Measurements from ENCODE around the gene HAPLN2.
A peak's percentile ranks its signal among the peaks of the same experiment; 100 is the strongest.
"Not testable (repeated sequence)": the region's sequence is repeated elsewhere in the genome, so short reads cannot be mapped to it uniquely, and the experiment has no call there.

HAPLN2 gene

GRCh38 chr1:156598125-156598524 lies 21.1 kb upstream of the HAPLN2 start:
- no peak for ATAC-seq (replicated peaks)
- Mint-ChIP-seq H3K27me3 (no peaks in the 10 kb centered on the region), H3K36me3 (peaks cover 20 to 45% of the 10 kb centered on the region in 2 donors), H3K9me3 (no peaks in the 10 kb centered on the region), H3K4me1 (peaks cover 29 to 51% of the 10 kb centered on the region in 2 donors), H3K27ac (no peak overlapping the region), H3K4me3 (no peak overlapping the region)
- DNase-seq, result no peak

GRCh38 chr1:156598731-156599432 lies 20.3 kb upstream of the HAPLN2 start:
- Mint-ChIP-seq H3K9me3 (no peaks in the 10 kb centered on the region), H3K27me3 (no peaks in the 10 kb centered on the region), H3K27ac (peak overlapping the region; percentile 70), H3K4me3 (no peak overlapping the region), H3K36me3 (peaks cover 20 to 43% of the 10 kb centered on the region in 2 donors), H3K4me1 (peaks cover 29 to 43% of the 10 kb centered on the region in 2 donors)
- no peak for DNase-seq
- no peak for ATAC-seq (replicated peaks)

- Mint-ChIP-seq H3K4me3 (peak overlapping the region; percentile 90 to 99), H3K4me1 (peaks cover 28 to 40% of the 10 kb centered on the region in 2 donors), H3K36me3 (peaks cover 20 to 42% of the 10 kb centered on the region in 2 donors)
These were observed 19.4 kb upstream of the HAPLN2 start for GRCh38 chr1:156599811-156600210.

GRCh38 chr1:156600733-156601121 lies 18.5 kb upstream of the HAPLN2 start:
- Mint-ChIP-seq H3K27me3 (no peaks in the 10 kb centered on the region), H3K4me3 (peak overlapping the region; percentile 90 to 99), H3K27ac (peak overlapping the region; percentile 99), H3K9me3 (no peaks in the 10 kb centered on the region), H3K36me3 (peaks cover 17 to 33% of the 10 kb centered on the region in 2 donors), H3K4me1 (peaks cover 20 to 34% of the 10 kb centered on the region in 2 donors)
- ATAC-seq (replicated peaks), result peak in 1 of 2 donors; percentile 6
- DNase-seq, result no peak

More at GRCh38 chr1:156599811-156600210, 19.4 kb upstream of the HAPLN2 start:
- peak; percentile 70 to 79 for ATAC-seq (replicated peaks)
- no peak for DNase-seq
- Mint-ChIP-seq H3K27ac (peak overlapping the region; percentile 99), H3K9me3 (no peaks in the 10 kb centered on the region), H3K27me3 (no peaks in the 10 kb centered on the region)

GRCh38 chr1:156601122-156601830 lies 17.9 kb upstream of the HAPLN2 start, which contains the start of gene GPATCH4:
Gene GPATCH4 (minus strand): TSS chr1:156601479.
- DNase-seq, result peak; percentile 71
- peak within 1 kb of the TSS; percentile 99 for H3K27ac Mint-ChIP-seq
- peak; percentile 76 to 88 for ATAC-seq (replicated peaks)
- peak within 1 kb of the TSS; percentile 90 to 99 for H3K4me3 Mint-ChIP-seq
- no peaks in the 10 kb centered on the region for H3K9me3 Mint-ChIP-seq
- no peaks in the 10 kb centered on the region for H3K27me3 Mint-ChIP-seq
- peaks cover 20 to 34% of the 10 kb centered on the region in 2 donors for H3K4me1 Mint-ChIP-seq
- peaks cover 17 to 31% of the 10 kb centered on the region in 2 donors for H3K36me3 Mint-ChIP-seq

- peak overlapping the region; percentile 99 for H3K27ac Mint-ChIP-seq
- peak overlapping the region; percentile 90 to 99 for H3K4me3 Mint-ChIP-seq
- peaks cover 17 to 31% of the 10 kb centered on the region in 2 donors for H3K4me1 Mint-ChIP-seq
- peak; percentile 38 to 64 for ATAC-seq (replicated peaks)
- H3K36me3 Mint-ChIP-seq, result peaks cover 16 to 27% of the 10 kb centered on the region in 2 donors
- no peaks in the 10 kb centered on the region for H3K27me3 Mint-ChIP-seq
- H3K9me3 Mint-ChIP-seq, result no peaks in the 10 kb centered on the region
- no peak for DNase-seq
These were observed 17.3 kb upstream of the HAPLN2 start for GRCh38 chr1:156601892-156602291.

GRCh38 chr1:156602557-156602993 lies 16.6 kb upstream of the HAPLN2 start:
- H3K27ac Mint-ChIP-seq, result no peak overlapping the region
- ATAC-seq (replicated peaks), result no peak
- no peaks in the 10 kb centered on the region for H3K27me3 Mint-ChIP-seq
- peaks cover 17 to 33% of the 10 kb centered on the region in 2 donors for H3K4me1 Mint-ChIP-seq
- H3K4me3 Mint-ChIP-seq, result peak overlapping the region; percentile 53 to 90
- H3K9me3 Mint-ChIP-seq, result no peaks in the 10 kb centered on the region
- H3K36me3 Mint-ChIP-seq, result peaks cover 12 to 22% of the 10 kb centered on the region in 2 donors
- DNase-seq, result no peak

- not testable (repeated sequence) for H3K36me3 Mint-ChIP-seq, H3K27ac Mint-ChIP-seq, DNase-seq, H3K4me3 Mint-ChIP-seq, H3K9me3 Mint-ChIP-seq, H3K27me3 Mint-ChIP-seq
- ATAC-seq (replicated peaks), result peak; percentile 77 to 83
- H3K4me1 Mint-ChIP-seq, result peaks cover 8 to 29% of the 10 kb centered on the region in 2 donors
These were observed 11.9 kb upstream of the HAPLN2 start for GRCh38 chr1:156607344-156607743.

- Mint-ChIP-seq H3K4me3 (no peak overlapping the region), H3K27ac (no peak overlapping the region), H3K9me3 (no peaks in the 10 kb centered on the region), H3K4me1 (peaks cover 10 to 22% of the 10 kb centered on the region in 2 donors), H3K27me3 (peaks cover 11 to 15% of the 10 kb centered on the region in 2 donors), H3K36me3 (no peaks in the 10 kb centered on the region)
- DNase-seq, result peak; percentile 58
- ATAC-seq (replicated peaks), result peak; percentile 93 to 95
These were observed 11.1 kb upstream of the HAPLN2 start for GRCh38 chr1:156608036-156608674.

GRCh38 chr1:156608981-156609380 lies 10.2 kb upstream of the HAPLN2 start:
- Mint-ChIP-seq H3K27me3 (peaks cover 15 to 16% of the 10 kb centered on the region in 2 donors), H3K36me3 (no peaks in the 10 kb centered on the region), H3K4me1 (peaks cover 10 to 22% of the 10 kb centered on the region in 2 donors), H3K27ac (no peak overlapping the region), H3K9me3 (no peaks in the 10 kb centered on the region), H3K4me3 (no peak overlapping the region)
- DNase-seq (peak; percentile 32), ATAC-seq (replicated peaks) (peak; percentile 66 to 70)

- H3K4me1 Mint-ChIP-seq, result peaks cover 10 to 22% of the 10 kb centered on the region in 2 donors
- not testable (repeated sequence) for H3K27ac Mint-ChIP-seq; H3K36me3 Mint-ChIP-seq; H3K9me3 Mint-ChIP-seq; ATAC-seq (replicated peaks); DNase-seq; H3K4me3 Mint-ChIP-seq
- peaks cover 17 to 26% of the 10 kb centered on the region in 2 donors for H3K27me3 Mint-ChIP-seq
These were observed 9.1 kb upstream of the HAPLN2 start for GRCh38 chr1:156610072-156610471.

- no peak for DNase-seq
- no peak overlapping the region for H3K4me3 Mint-ChIP-seq
These were observed 6.5 kb upstream of the HAPLN2 start for GRCh38 chr1:156612666-156613065.

GRCh38 chr1:156615946-156616345 lies 3.3 kb upstream of the HAPLN2 start:
- ATAC-seq (replicated peaks), result no peak

More at GRCh38 chr1:156612666-156613065, 6.5 kb upstream of the HAPLN2 start:
- Mint-ChIP-seq H3K36me3 (no peaks in the 10 kb centered on the region), H3K4me1 (peaks cover 5 to 19% of the 10 kb centered on the region in 2 donors), H3K9me3 (no peaks in the 10 kb centered on the region), H3K27ac (no peak overlapping the region), H3K27me3 (peaks cover 29 to 43% of the 10 kb centered on the region in 2 donors)
- no peak for ATAC-seq (replicated peaks)

GRCh38 chr1:156616463-156616862 lies 2.8 kb upstream of the HAPLN2 start:
- peaks cover 3 to 4% of the 10 kb centered on the region in 2 donors for H3K4me1 Mint-ChIP-seq
- no peak for DNase-seq
- H3K27me3 Mint-ChIP-seq, result peaks cover 47 to 70% of the 10 kb centered on the region in 2 donors
- H3K9me3 Mint-ChIP-seq, result no peaks in the 10 kb centered on the region
- ATAC-seq (replicated peaks), result no peak
- no peak overlapping the region for H3K27ac Mint-ChIP-seq
- H3K36me3 Mint-ChIP-seq, result no peaks in the 10 kb centered on the region
- H3K4me3 Mint-ChIP-seq, result no peak overlapping the region

More at GRCh38 chr1:156615946-156616345, 3.3 kb upstream of the HAPLN2 start:
- DNase-seq, result no peak
- peaks cover 3 to 4% of the 10 kb centered on the region in 2 donors for H3K4me1 Mint-ChIP-seq
- H3K36me3 Mint-ChIP-seq, result no peaks in the 10 kb centered on the region
- H3K9me3 Mint-ChIP-seq, result no peaks in the 10 kb centered on the region
- no peak overlapping the region for H3K27ac Mint-ChIP-seq
- H3K27me3 Mint-ChIP-seq, result peaks cover 43 to 65% of the 10 kb centered on the region in 2 donors
- no peak overlapping the region for H3K4me3 Mint-ChIP-seq

All from stimulated activated naive B cell treated with anti-CD40 and anti-IgM and Interleukin-4, amounts not matched to agents 10 μg/mL and 1 μg/mL and 100 μg/mL, for 72 hours (primary cell).